Astrocyte of the spinal cord (primary cell): ENCODE results near the gene RCC2.

ENCODE experiments used
- DNase-seq: peaks from one replicate; pipeline ENCODE4 v3.0.0; 2011; ENCODE audit warnings: low read depth, low spot score
- H3K4me3 ChIP-seq: 2 replicates; pipeline ENCODE4 v1.5.1; 2011; ENCODE audit warnings: low read depth, mild to moderate bottlenecking, low read length, moderate library complexity
- in situ Hi-C: cut with HindIII; loops from 2 replicates; pipeline ENCODE4 v1.10.0; 2017; ENCODE audit warnings: low sequenced_read_pairs
- TF ChIP-seq, protein P1 (sequence below): IDR thresholded peaks from 2 replicates; pipeline ENCODE4 v1.5.1; 2012; ENCODE audit warnings: low read depth, mild to moderate bottlenecking, low read length, inconsistent platforms

Gene RCC2

DNA sequence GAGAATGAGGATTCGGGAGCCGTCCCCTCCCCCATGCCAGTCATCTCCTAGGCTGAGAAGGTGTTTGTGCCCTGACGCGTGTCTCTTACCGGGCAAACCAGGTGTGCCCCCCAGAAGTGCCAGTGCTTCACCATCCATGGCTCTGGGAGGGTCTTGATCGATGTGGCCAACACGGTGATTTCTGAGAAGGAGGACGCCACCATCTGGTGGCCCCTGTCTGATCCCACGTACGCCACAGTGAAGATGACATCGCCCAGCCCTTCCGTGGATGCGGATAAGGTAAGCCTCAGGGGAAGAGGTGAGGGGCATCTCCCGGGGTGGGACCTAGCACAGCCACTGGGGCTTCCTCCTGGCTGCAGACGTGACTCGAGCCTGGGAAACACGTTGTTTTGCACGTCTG is 66.5 kb downstream of the RCC2 start:
- in situ Hi-C loops: no loop called here
- TF ChIP-seq, protein P1, sequence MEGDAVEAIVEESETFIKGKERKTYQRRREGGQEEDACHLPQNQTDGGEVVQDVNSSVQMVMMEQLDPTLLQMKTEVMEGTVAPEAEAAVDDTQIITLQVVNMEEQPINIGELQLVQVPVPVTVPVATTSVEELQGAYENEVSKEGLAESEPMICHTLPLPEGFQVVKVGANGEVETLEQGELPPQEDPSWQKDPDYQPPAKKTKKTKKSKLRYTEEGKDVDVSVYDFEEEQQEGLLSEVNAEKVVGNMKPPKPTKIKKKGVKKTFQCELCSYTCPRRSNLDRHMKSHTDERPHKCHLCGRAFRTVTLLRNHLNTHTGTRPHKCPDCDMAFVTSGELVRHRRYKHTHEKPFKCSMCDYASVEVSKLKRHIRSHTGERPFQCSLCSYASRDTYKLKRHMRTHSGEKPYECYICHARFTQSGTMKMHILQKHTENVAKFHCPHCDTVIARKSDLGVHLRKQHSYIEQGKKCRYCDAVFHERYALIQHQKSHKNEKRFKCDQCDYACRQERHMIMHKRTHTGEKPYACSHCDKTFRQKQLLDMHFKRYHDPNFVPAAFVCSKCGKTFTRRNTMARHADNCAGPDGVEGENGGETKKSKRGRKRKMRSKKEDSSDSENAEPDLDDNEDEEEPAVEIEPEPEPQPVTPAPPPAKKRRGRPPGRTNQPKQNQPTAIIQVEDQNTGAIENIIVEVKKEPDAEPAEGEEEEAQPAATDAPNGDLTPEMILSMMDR: no peak
- no peak overlapping the region for H3K4me3 ChIP-seq
- no peak for DNase-seq

DNA sequence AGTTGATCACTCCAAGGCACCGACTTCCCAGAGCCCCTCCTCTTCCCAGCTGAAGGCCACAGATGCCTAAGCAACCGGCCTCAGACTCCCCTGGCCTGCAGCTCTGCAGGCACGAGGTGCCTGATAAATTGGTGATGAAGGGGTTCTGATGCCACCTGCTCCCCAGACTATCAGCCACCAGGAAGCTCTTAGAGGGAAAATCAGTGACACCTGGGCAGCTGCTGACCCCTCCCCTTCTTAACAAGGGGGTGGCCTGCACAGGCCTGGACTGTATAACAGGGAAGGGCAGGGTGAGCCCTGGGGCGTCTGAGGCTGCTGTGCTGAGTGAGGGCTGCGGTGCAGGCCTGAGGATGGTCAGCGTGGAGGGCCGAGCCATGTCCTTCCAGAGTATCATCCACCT is 67.6 kb downstream of the RCC2 start, which contains the start of gene PADI6:
Gene PADI6 (plus strand): TSS at position 301 of the 400 bp plus-strand sequence. CDS start 50 bp downstream, at position 351.
- in situ Hi-C loops: no loop called here
- TF ChIP-seq, protein P1: no peak
- no peak for DNase-seq
- no peak within 1 kb of the TSS for H3K4me3 ChIP-seq

DNA sequence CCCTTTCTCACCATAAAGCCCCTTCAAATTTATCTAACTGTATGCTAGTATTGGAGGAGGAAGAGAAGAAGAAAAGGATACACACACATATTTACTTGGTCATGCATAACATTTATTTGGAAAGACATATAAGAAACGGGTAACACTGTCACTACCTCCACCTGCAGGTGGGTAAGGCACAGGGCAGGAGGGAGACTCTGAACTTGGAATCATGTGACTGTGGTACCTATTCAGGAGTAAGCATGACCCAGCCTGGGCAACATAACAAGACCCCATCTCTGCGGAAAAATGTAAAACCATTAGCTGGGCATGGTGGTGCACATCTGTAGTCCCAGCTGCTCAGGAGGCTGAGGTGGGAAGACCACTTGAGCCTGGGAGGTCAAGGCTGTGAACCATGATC is 68.9 kb downstream of the RCC2 start:
- in situ Hi-C loops: no loop called here
- TF ChIP-seq, protein P1: peak; percentile 18
- no peak for DNase-seq
- H3K4me3 ChIP-seq: no peak overlapping the region

DNA sequence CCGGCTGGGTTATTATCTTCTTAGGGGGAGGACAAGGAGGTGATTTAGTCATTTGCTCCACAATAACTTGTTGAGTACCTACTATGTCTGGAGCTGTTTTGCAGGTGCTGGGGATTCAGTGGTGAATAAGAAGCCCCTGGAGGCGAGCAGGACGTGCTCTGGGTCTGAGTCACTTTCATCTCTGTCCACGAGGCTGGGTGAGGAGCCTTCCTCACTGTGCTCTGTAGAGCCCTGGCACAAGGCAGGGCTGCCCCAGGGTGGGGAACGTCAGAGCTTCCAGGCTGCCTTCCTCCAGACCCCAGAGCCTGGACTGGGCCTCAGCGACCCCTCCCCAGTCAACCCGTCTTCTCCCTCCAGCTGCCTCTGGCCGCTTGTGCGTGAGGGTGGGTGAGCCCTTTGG is 70.0 kb downstream of the RCC2 start:
- DNase-seq: peak; percentile 23
- TF ChIP-seq, protein P1: no peak

DNA sequence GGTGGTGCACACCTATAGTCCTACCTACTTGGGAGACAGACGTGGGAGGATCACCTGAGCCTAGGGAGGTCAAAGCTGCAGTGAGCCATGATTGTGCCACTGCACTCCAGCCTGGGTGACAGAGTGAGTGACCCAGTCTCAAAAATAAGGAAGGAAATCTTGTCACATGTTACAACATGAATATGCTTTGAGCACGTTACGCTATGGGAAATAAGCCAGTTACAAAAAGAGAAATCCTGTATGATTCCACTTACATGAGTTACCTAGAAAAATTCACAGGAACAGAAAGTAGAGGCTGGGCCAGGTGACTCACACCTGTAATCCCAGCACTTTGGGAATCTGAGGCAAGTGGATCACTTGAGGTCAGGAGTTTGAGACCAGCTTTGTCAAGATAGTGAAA is 74.2 kb downstream of the RCC2 start:
- TF ChIP-seq, protein P1: no peak

More for the DNA sequence above, 70.0 kb downstream of the RCC2 start:
- in situ Hi-C loops: no loop called here
- H3K4me3 ChIP-seq: no peak overlapping the region

DNA sequence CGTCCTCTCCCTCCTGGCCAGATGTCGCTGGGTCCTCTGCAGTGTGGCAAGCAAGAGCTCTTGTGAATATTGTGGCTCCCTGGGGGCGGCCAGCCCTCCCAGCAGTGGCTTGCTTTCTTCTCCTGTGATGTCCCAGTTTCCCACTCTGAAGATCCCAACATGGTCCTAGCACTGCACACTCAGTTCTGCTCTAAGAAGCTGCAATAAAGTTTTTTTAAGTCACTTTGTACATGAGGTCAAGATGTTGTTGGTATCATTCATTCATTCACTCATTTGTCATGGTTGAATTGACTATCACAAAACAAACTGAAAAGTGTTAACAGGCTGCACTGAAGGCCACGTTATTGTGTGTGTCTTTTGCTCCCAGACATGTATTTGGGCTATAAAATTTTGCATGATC is 75.7 kb downstream of the RCC2 start:
- H3K4me3 ChIP-seq: no peak overlapping the region
- TF ChIP-seq, protein P1: no peak
- in situ Hi-C loops: no loop called here
- DNase-seq: no peak

More for the DNA sequence above, 74.2 kb downstream of the RCC2 start:
- in situ Hi-C loops: no loop called here
- no peak overlapping the region for H3K4me3 ChIP-seq
- no peak for DNase-seq

DNA sequence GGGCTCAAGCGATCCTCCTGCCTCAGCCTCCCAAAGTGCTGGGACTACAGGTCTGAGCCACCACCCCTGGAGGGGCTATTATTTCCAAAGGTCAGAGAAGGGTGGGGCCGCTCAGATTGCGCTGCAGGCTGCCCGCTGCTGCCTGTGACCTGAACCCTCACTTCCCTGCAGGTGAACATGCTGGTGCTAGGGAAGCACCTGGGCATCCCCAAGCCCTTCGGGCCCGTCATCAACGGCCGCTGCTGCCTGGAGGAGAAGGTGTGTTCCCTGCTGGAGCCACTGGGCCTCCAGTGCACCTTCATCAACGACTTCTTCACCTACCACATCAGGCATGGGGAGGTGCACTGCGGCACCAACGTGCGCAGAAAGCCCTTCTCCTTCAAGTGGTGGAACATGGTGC is 76.1 kb downstream of the RCC2 start:
- H3K4me3 ChIP-seq: no peak overlapping the region
- DNase-seq: no peak
- in situ Hi-C loops: no loop called here
- TF ChIP-seq, protein P1: no peak
